ENCODE results near the gene TGFBR3. TPM values are rescaled to one million over a fixed set of nuclear protein-coding genes. Genes with fewer than 3 reads are reported as not detected.

TGFBR3 gene
- total RNA-seq, 1 experiment from 2014 or later = 12.2 TPM

DNA sequence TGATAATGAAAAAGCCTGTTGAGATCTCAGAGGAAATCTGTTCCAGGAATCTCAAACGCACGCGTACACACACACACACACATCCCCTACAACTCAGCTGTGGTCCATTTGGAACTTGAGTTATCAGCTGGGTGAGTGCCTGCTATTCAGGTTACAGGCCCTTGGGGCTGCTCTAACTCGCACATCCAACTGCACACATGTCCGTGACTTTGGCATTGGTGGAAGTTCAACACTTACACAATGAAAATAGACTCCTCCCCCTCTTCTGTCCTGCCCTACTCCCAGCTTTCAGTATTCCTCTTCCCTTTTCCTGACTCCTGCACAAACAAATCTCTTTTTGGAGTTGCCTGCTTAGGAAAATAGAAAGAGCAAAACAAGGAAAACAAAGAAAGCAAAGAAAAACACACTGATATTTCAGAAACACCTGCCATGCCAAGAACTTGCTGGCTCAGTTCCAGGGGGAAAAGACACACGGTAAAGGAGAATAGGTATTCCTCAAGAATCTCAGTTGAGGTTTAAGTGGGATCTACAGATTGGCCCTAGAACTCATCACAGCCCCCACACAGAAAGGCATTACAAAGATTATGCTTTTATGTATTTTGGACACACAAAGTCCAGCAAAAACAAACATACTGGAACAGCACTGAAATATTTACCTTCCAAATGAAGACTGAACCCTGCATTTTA lies 140.9 kb downstream of the TGFBR3 start:
- no TSS peak for BruUV-seq (replicated peaks)
- H3K9me3 ChIP-seq = no peaks in the 10 kb centered on the region
- no peaks in the 10 kb centered on the region for H3K27me3 ChIP-seq (replicated peaks; ENCODE audit: control insufficient read depth, insufficient read depth, low read length)
- no peaks in the 10 kb centered on the region for H3K4me1 ChIP-seq
- TF ChIP-seq, protein P1, sequence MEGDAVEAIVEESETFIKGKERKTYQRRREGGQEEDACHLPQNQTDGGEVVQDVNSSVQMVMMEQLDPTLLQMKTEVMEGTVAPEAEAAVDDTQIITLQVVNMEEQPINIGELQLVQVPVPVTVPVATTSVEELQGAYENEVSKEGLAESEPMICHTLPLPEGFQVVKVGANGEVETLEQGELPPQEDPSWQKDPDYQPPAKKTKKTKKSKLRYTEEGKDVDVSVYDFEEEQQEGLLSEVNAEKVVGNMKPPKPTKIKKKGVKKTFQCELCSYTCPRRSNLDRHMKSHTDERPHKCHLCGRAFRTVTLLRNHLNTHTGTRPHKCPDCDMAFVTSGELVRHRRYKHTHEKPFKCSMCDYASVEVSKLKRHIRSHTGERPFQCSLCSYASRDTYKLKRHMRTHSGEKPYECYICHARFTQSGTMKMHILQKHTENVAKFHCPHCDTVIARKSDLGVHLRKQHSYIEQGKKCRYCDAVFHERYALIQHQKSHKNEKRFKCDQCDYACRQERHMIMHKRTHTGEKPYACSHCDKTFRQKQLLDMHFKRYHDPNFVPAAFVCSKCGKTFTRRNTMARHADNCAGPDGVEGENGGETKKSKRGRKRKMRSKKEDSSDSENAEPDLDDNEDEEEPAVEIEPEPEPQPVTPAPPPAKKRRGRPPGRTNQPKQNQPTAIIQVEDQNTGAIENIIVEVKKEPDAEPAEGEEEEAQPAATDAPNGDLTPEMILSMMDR (IDR thresholded peaks at IDR 0.05; ENCODE audit: insufficient read depth in 1 of 2, low read depth in 1 of 2, low read length in 1 of 2, severe bottlenecking in 1 of 2, unreplicated experiment in 1 of 2) = no peak
- H3K4me3 ChIP-seq (ENCODE audit: low read depth, low read length) = no peak overlapping the region
- H3K36me3 ChIP-seq (ENCODE audit: control insufficient read depth, insufficient read depth, low read length) = no peaks in the 10 kb centered on the region
- Mint-ChIP-seq H3K27ac (ENCODE audit: unreplicated experiment) (no peak overlapping the region), H3K9me3 (ENCODE audit: unreplicated experiment) (peaks cover 15% of the 10 kb centered on the region), H3K36me3 (ENCODE audit: insufficient read depth, unreplicated experiment) (no peaks in the 10 kb centered on the region), H3K4me3 (ENCODE audit: unreplicated experiment) (no peak overlapping the region), H3K27me3 (ENCODE audit: insufficient read depth, unreplicated experiment) (no peaks in the 10 kb centered on the region), H3K4me1 (ENCODE audit: low read depth, unreplicated experiment) (peaks cover 10% of the 10 kb centered on the region)
- intact Hi-C loops (cut with micrococcal nuclease; ENCODE audit: unreplicated experiment) = no loop called here
- DNase-seq = no peak
- ChIA-PET CTCF (no interaction called here), POLR2A (no interaction called here)

DNA sequence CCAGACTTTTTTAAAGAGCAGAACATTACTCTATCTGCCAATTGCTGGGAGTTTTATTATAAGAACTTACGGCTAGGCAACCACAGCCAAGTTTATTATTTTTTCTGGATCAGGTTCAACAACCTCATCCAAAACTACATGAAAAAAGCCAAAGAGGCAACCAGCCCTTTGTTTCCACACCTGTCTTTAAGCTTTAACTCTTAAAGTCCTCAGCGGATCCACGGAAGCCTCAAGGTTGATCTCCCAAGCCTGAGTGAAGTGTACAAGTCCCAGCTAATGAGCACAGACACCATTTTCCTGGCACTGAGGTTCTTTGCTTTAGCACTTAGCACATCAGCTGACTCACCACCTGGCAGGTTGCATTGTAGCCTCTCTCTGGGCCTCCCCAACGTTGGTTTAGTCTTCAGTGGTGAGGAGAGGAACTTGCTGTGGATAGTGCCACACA lies 143.1 kb downstream of the TGFBR3 start:
- Mint-ChIP-seq H3K27me3 (ENCODE audit: insufficient read depth, unreplicated experiment) (no peaks in the 10 kb centered on the region), H3K36me3 (ENCODE audit: insufficient read depth, unreplicated experiment) (no peaks in the 10 kb centered on the region), H3K27ac (ENCODE audit: unreplicated experiment) (no peak overlapping the region), H3K4me3 (ENCODE audit: unreplicated experiment) (no peak overlapping the region), H3K9me3 (ENCODE audit: unreplicated experiment) (peaks cover 25% of the 10 kb centered on the region), H3K4me1 (ENCODE audit: low read depth, unreplicated experiment) (peaks cover 20% of the 10 kb centered on the region)
- DNase-seq = no peak
- Histone ChIP-seq H3K4me3 (ENCODE audit: low read depth, low read length) (no peak overlapping the region), H3K36me3 (ENCODE audit: control insufficient read depth, insufficient read depth, low read length) (no peaks in the 10 kb centered on the region), H3K4me1 (no peaks in the 10 kb centered on the region), H3K9me3 (no peaks in the 10 kb centered on the region), H3K27me3 (replicated peaks; ENCODE audit: control insufficient read depth, insufficient read depth, low read length) (no peaks in the 10 kb centered on the region)
- no TSS peak for BruUV-seq (replicated peaks)
- CTCF ChIA-PET = no interaction called here
- intact Hi-C loops (cut with micrococcal nuclease; ENCODE audit: unreplicated experiment) = no loop called here
- POLR2A ChIA-PET = no interaction called here
- TF ChIP-seq, protein P1 (IDR thresholded peaks at IDR 0.05; ENCODE audit: insufficient read depth in 1 of 2, low read depth in 1 of 2, low read length in 1 of 2, severe bottlenecking in 1 of 2, unreplicated experiment in 1 of 2) = no peak

DNA sequence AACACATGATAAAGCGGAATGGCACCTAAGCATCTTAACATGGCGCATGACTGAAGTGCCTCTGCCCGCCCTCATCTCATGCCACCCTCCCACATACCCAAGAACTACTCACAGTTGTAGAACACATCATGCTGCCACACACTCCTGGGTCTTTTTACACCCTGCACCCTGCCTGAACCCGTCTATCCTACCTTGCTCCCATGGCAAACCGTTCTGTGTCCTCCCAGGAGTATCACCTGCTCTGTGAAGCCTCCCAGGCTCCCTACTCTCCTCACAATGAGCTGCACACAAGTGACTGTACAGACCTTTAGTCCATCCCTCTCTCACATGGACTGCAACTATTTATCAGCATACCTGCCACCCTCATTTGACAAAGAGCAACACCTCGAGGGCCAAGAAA lies 144.0 kb downstream of the TGFBR3 start:
- TF ChIP-seq, protein P1 (IDR thresholded peaks at IDR 0.05; ENCODE audit: insufficient read depth in 1 of 2, low read depth in 1 of 2, low read length in 1 of 2, severe bottlenecking in 1 of 2, unreplicated experiment in 1 of 2) = no peak
- Histone ChIP-seq H3K27me3 (replicated peaks; ENCODE audit: control insufficient read depth, insufficient read depth, low read length) (no peaks in the 10 kb centered on the region), H3K4me1 (peaks cover 6% of the 10 kb centered on the region), H3K9me3 (no peaks in the 10 kb centered on the region), H3K36me3 (ENCODE audit: control insufficient read depth, insufficient read depth, low read length) (no peaks in the 10 kb centered on the region), H3K4me3 (ENCODE audit: low read depth, low read length) (no peak overlapping the region)
- POLR2A ChIA-PET = no interaction called here
- BruUV-seq (replicated peaks) = no TSS peak
- CTCF ChIA-PET = no interaction called here
- H3K9me3 Mint-ChIP-seq (ENCODE audit: unreplicated experiment) = peaks cover 19% of the 10 kb centered on the region
- H3K27ac Mint-ChIP-seq (ENCODE audit: unreplicated experiment) = no peak overlapping the region
- H3K27me3 Mint-ChIP-seq (ENCODE audit: insufficient read depth, unreplicated experiment) = no peaks in the 10 kb centered on the region
- H3K4me1 Mint-ChIP-seq (ENCODE audit: low read depth, unreplicated experiment) = peaks cover 23% of the 10 kb centered on the region
- no peak overlapping the region for H3K4me3 Mint-ChIP-seq (ENCODE audit: unreplicated experiment)
- intact Hi-C loops (cut with micrococcal nuclease; ENCODE audit: unreplicated experiment) = no loop called here
- H3K36me3 Mint-ChIP-seq (ENCODE audit: insufficient read depth, unreplicated experiment) = no peaks in the 10 kb centered on the region
- DNase-seq = no peak
